Esophagus muscularis mucosa (tissue), 4 donors: ENCODE data around the gene CFB. TPM values are rescaled to one million over a fixed set of nuclear protein-coding genes. Genes with fewer than 3 reads are reported as not detected.

ENCODE experiments used
- DNase-seq: peaks from one replicate; pipeline ENCODE4 v3.0.0-alpha.2; 2017; ENCODE audit errors: extremely low spot score
- H3K27ac ChIP-seq, 4 donors: fragments of 200-600 bp; sonication (generic); replicated peaks in 1 of 4; 1 replicate in 3 of 4; 2 replicates in 1 of 4; pipeline ENCODE4 v1.5.1; 2016 to 2019; ENCODE audit warnings: mild to moderate bottlenecking in 1 of 4
- H3K27me3 ChIP-seq, 4 donors: fragments of 200-600 bp; sonication (generic); one replicate each; pipeline versions ENCODE4 v1.5.1 to v1.6.0; 2016 to 2019
- H3K36me3 ChIP-seq, 4 donors: fragments of 200-600 bp; sonication (generic); one replicate each; pipeline ENCODE4 v1.5.1; 2016 to 2019
- H3K4me1 ChIP-seq, 4 donors: fragments of 200-600 bp; sonication (generic); one replicate each; pipeline ENCODE4 v1.5.1; 2016 to 2019
- H3K4me3 ChIP-seq, 4 donors: fragments of 200-600 bp; sonication (generic); 1 replicate in 2 of 4; 2 replicates in 2 of 4; pipeline ENCODE4 v1.5.1; 2016 to 2019; ENCODE audit warnings: mild to moderate bottlenecking in 4 of 4, moderate library complexity in 1 of 4
- H3K9me3 ChIP-seq, 4 donors: fragments of 200-600 bp; sonication (generic); 1 replicate in 3 of 4; 2 replicates in 1 of 4; pipeline ENCODE4 v1.5.1; 2016 to 2019
- EP300 ChIP-seq: sonication (generic); formaldehyde crosslinking; IDR thresholded peaks from one replicate; pipeline ENCODE4 v1.6.1; 2017; ENCODE audit warnings: antibody characterized with exemption
- POLR2A ChIP-seq: fragments of 450-650 bp; IDR thresholded peaks from one replicate; pipeline ENCODE4 v1.6.1; 2017; ENCODE audit warnings: antibody characterized with exemption, moderate library complexity, mild to moderate bottlenecking, low read depth
- POLR2AphosphoS5 ChIP-seq, 2 donors: sonication (generic); formaldehyde crosslinking; IDR thresholded peaks; one replicate each; pipeline ENCODE4 v1.6.1; 2017; ENCODE audit warnings: antibody characterized with exemption in 2 of 2
- WGBS: methylation state at CpG from one replicate; pipeline ENCODE4 v1.1.5; 2018; 5-methylcytosine and 5-hydroxymethylcytosine counted together
- intact Hi-C: fragments of 100-400 bp; cut with DNase I; formaldehyde crosslinking; loops from one replicate; pipeline ENCODE4 v1.15.1; 2023
- total RNA-seq, 4 donors: library from RNA; depleted of rRNA; stranded (reverse); fragments of >200 nt; gene quantifications; one replicate each; pipeline versions ENCODE4 v1.1.0 to v1.2.1, GENCODE V29; 2016
- TF ChIP-seq, protein P1 (sequence below), 3 experiments: fragments of 200-600 bp in 2 of 3; fragments of 450-650 bp in 1 of 3; sonication (generic) in 2 of 3; IDR thresholded peaks; one replicate each; pipeline ENCODE4 v1.5.1; 2017 to 2019; ENCODE audit warnings: antibody characterized with exemption in 3 of 3, mild to moderate bottlenecking in 2 of 3, moderate library complexity in 1 of 3

The CFB gene
- total RNA-seq, 4 donors from 2014 or later, result 11.6 to 28.7 (median 12.7) TPM

GRCh38 chr6:31952890-31953289 lies 7.0 kb downstream of the CFB start:
- H3K27me3 ChIP-seq, result no peaks in the 10 kb centered on the region
- peaks cover 40 to 71% (median 60%) of the 10 kb centered on the region in 4 donors for H3K36me3 ChIP-seq
- intact Hi-C loops, result loop anchor here (5.0 kb wide), 1 partner anchor 56 kb away; the partner anchor contains the start of gene EHMT2
- no peak for DNase-seq
- 65% methylated on average over 5 of the region's 5 CpGs for whole genome bisulfite sequencing
- H3K4me1 ChIP-seq, result peaks cover 5 to 21% (median 17%) of the 10 kb centered on the region in 4 donors
- H3K4me3 ChIP-seq, result no peak overlapping the region
- H3K27ac ChIP-seq, result peak overlapping the region; percentile 18 to 60 (median 36)
- no peak for TF ChIP-seq EP300
- no peak for TF ChIP-seq POLR2AphosphoS5 (IDR thresholded peaks at IDR 0.05)
- TF ChIP-seq, protein P1, sequence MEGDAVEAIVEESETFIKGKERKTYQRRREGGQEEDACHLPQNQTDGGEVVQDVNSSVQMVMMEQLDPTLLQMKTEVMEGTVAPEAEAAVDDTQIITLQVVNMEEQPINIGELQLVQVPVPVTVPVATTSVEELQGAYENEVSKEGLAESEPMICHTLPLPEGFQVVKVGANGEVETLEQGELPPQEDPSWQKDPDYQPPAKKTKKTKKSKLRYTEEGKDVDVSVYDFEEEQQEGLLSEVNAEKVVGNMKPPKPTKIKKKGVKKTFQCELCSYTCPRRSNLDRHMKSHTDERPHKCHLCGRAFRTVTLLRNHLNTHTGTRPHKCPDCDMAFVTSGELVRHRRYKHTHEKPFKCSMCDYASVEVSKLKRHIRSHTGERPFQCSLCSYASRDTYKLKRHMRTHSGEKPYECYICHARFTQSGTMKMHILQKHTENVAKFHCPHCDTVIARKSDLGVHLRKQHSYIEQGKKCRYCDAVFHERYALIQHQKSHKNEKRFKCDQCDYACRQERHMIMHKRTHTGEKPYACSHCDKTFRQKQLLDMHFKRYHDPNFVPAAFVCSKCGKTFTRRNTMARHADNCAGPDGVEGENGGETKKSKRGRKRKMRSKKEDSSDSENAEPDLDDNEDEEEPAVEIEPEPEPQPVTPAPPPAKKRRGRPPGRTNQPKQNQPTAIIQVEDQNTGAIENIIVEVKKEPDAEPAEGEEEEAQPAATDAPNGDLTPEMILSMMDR (IDR thresholded peaks at IDR 0.05), result no peak
- TF ChIP-seq POLR2A, result no peak
- no peaks in the 10 kb centered on the region for H3K9me3 ChIP-seq

- H3K27ac ChIP-seq, result no peak overlapping the region
- H3K4me3 ChIP-seq, result no peak overlapping the region
- peaks cover 40 to 71% (median 60%) of the 10 kb centered on the region in 4 donors for H3K36me3 ChIP-seq
- intact Hi-C loops, result loop anchor here (5.0 kb wide), 1 partner anchor 57 kb away; the partner anchor contains the start of gene EHMT2
- H3K27me3 ChIP-seq, result no peaks in the 10 kb centered on the region
- TF ChIP-seq, protein P1 (IDR thresholded peaks at IDR 0.05), result no peak
- no peak for TF ChIP-seq POLR2AphosphoS5 (IDR thresholded peaks at IDR 0.05)
- TF ChIP-seq POLR2A, result no peak
- no peak for TF ChIP-seq EP300
- WGBS, result 97% methylated on average over 28 of the region's 28 CpGs
- H3K4me1 ChIP-seq, result peaks cover 14 to 31% (median 26%) of the 10 kb centered on the region in 4 donors
- H3K9me3 ChIP-seq, result no peaks in the 10 kb centered on the region
- DNase-seq, result no peak
Observed at GRCh38 chr6:31954511-31954910, 8.6 kb downstream of the CFB start.

DNA sequence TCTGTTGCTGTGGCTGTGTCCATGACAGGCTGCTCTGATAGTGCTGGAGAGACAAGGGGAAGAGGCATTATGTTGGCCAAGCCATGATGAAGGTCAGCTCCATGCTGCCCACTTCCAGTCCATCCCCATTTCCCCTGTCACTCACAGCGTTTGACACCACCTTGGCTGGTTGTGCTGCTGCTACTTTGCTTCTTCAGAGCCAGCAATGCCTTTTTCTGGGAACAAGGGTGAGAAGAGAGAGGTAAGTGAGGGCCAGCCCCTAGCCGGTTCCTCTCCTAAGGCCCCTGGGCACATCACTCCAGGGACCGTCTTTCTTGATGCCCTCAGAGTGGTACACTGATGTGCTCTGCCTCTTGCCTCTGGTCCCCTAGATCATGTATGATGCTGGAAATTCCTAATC lies 10.9 kb downstream of the CFB start:
- peaks cover 20 to 46% (median 34%) of the 10 kb centered on the region in 4 donors for H3K4me1 ChIP-seq
- H3K4me3 ChIP-seq, result no peak overlapping the region
- no peaks in the 10 kb centered on the region for H3K27me3 ChIP-seq
- intact Hi-C loops, result no loop called here
- no peak for DNase-seq
- no peak for TF ChIP-seq POLR2AphosphoS5 (IDR thresholded peaks at IDR 0.05)
- TF ChIP-seq EP300, result no peak
- TF ChIP-seq, protein P1 (IDR thresholded peaks at IDR 0.05), result no peak
- no peaks in the 10 kb centered on the region for H3K9me3 ChIP-seq
- H3K36me3 ChIP-seq, result peaks cover 45 to 75% (median 68%) of the 10 kb centered on the region in 4 donors
- no peak overlapping the region for H3K27ac ChIP-seq
- WGBS, result 96% methylated on average over 3 of the region's 3 CpGs

DNA sequence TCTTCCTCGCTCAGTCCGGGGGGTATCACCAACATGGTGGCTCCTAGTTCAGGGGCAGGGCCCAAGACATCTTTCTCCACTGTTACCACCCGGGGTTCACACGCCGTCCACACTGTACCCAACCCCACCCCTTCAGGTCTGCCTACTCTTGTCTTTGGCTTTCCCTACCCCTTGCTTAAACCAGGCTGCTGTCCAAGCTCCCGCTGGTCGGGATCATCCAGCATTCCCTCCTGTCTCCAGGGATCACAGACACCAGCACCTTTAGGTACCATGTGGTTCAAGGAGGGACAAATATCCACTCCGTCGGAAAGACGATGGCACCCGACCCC lies 12.5 kb downstream of the CFB start:
- Histone ChIP-seq H3K27ac (peak overlapping the region; percentile 83 to 89 (median 86)), H3K4me3 (peak overlapping the region; percentile 70 to 96 (median 84)), H3K27me3 (no peaks in the 10 kb centered on the region), H3K4me1 (peaks cover 20 to 40% (median 28%) of the 10 kb centered on the region in 4 donors), H3K36me3 (peaks cover 53 to 76% (median 69%) of the 10 kb centered on the region in 4 donors), H3K9me3 (no peaks in the 10 kb centered on the region)
- TF ChIP-seq POLR2AphosphoS5 (IDR thresholded peaks at IDR 0.05) (no peak), POLR2A (no peak), EP300 (no peak)
- TF ChIP-seq, protein P1 (IDR thresholded peaks at IDR 0.05), result no peak
- intact Hi-C loops, result no loop called here
- DNase-seq, result no peak
- WGBS, result 12% methylated on average over 11 of the region's 11 CpGs
